GM10847 (cell line): ENCODE measurements around the gene COL24A1.

Source experiments
- POLR2A ChIP-seq: IDR thresholded peaks from 2 replicates; pipeline ENCODE4 v1.6.1; 2011; ENCODE audit not compliant: insufficient read length; ENCODE audit errors: extremely low read depth

The COL24A1 gene

GRCh38 chr1:86156566-86157455, at the start of gene COL24A1:
Gene COL24A1 (minus strand): TSS chr1:86156772. CDS start chr1:86156396, 376 bp downstream.
- TF ChIP-seq POLR2A: no peak

- no peak for TF ChIP-seq POLR2A
Observed at GRCh38 chr1:86205741-86206140, 49.2 kb upstream of the COL24A1 start.

- TF ChIP-seq POLR2A: no peak
Observed at GRCh38 chr1:86202552-86203340, 46.2 kb upstream of the COL24A1 start.

GRCh38 chr1:86201311-86201710, 44.7 kb upstream of the COL24A1 start:
- TF ChIP-seq POLR2A: no peak

- TF ChIP-seq POLR2A: no peak
Observed at GRCh38 chr1:86200901-86201300, 44.3 kb upstream of the COL24A1 start.

GRCh38 chr1:86197206-86197855, 40.8 kb upstream of the COL24A1 start:
- TF ChIP-seq POLR2A: no peak

- no peak for TF ChIP-seq POLR2A
Observed at GRCh38 chr1:86195281-86195680, 38.7 kb upstream of the COL24A1 start.

- no peak for TF ChIP-seq POLR2A
Observed at GRCh38 chr1:86194491-86195034, 38.0 kb upstream of the COL24A1 start.

- no peak for TF ChIP-seq POLR2A
Observed at GRCh38 chr1:86192417-86192816, 35.8 kb upstream of the COL24A1 start.

GRCh38 chr1:86191958-86192357, 35.4 kb upstream of the COL24A1 start:
- TF ChIP-seq POLR2A: no peak

- no peak for TF ChIP-seq POLR2A
Observed at GRCh38 chr1:86190873-86191272, 34.3 kb upstream of the COL24A1 start.

GRCh38 chr1:86184426-86184825, 27.9 kb upstream of the COL24A1 start:
- TF ChIP-seq POLR2A: no peak

GRCh38 chr1:86183810-86184209, 27.2 kb upstream of the COL24A1 start:
- TF ChIP-seq POLR2A: no peak

GRCh38 chr1:86176226-86176625, 19.7 kb upstream of the COL24A1 start:
- no peak for TF ChIP-seq POLR2A

GRCh38 chr1:86175756-86176155, 19.2 kb upstream of the COL24A1 start:
- TF ChIP-seq POLR2A: no peak

- no peak for TF ChIP-seq POLR2A
Observed at GRCh38 chr1:86169625-86170024, 13.1 kb upstream of the COL24A1 start.

- TF ChIP-seq POLR2A: no peak
Observed at GRCh38 chr1:86159800-86160199, 3.2 kb upstream of the COL24A1 start.
